Ectodermal cell (in vitro differentiated cells): Measurements from ENCODE around the gene GKAP1.

Experiments
- H3K27ac ChIP-seq: 2 replicates; pipeline ENCODE4 v1.7.0; 2013; ENCODE audit warnings: mild to moderate bottlenecking, low read depth, low read length; ENCODE audit not compliant: insufficient read depth, poor library complexity, severe bottlenecking
- H3K27me3 ChIP-seq: 2 replicates; pipeline ENCODE4 v1.7.0; 2013; ENCODE audit warnings: mild to moderate bottlenecking, low read length; ENCODE audit not compliant: insufficient read depth, control insufficient read depth, poor library complexity, severe bottlenecking
- H3K36me3 ChIP-seq: one replicate; pipeline ENCODE4 v1.7.0; 2013; ENCODE audit warnings: low read length; ENCODE audit not compliant: control insufficient read depth, insufficient read depth
- H3K4me1 ChIP-seq: one replicate; pipeline ENCODE4 v1.7.0; 2013; ENCODE audit warnings: low read length; ENCODE audit not compliant: control insufficient read depth, insufficient read depth
- H3K4me3 ChIP-seq: 2 replicates; pipeline ENCODE4 v1.7.0; 2013; ENCODE audit warnings: low read depth, low read length, control low read depth; ENCODE audit not compliant: insufficient read depth
- H3K9me3 ChIP-seq: 2 replicates; pipeline ENCODE4 v1.7.0; 2013; ENCODE audit warnings: mild to moderate bottlenecking, low read length, moderate library complexity; ENCODE audit not compliant: control insufficient read depth
- WGBS, 2 experiments: methylation state at CpG; one replicate each; pipeline ENCODE4 v1.1.7; 2013; ENCODE audit warnings: missing lambda C conversion rate in 2 of 2; 5-methylcytosine and 5-hydroxymethylcytosine counted together

Gene GKAP1

DNA sequence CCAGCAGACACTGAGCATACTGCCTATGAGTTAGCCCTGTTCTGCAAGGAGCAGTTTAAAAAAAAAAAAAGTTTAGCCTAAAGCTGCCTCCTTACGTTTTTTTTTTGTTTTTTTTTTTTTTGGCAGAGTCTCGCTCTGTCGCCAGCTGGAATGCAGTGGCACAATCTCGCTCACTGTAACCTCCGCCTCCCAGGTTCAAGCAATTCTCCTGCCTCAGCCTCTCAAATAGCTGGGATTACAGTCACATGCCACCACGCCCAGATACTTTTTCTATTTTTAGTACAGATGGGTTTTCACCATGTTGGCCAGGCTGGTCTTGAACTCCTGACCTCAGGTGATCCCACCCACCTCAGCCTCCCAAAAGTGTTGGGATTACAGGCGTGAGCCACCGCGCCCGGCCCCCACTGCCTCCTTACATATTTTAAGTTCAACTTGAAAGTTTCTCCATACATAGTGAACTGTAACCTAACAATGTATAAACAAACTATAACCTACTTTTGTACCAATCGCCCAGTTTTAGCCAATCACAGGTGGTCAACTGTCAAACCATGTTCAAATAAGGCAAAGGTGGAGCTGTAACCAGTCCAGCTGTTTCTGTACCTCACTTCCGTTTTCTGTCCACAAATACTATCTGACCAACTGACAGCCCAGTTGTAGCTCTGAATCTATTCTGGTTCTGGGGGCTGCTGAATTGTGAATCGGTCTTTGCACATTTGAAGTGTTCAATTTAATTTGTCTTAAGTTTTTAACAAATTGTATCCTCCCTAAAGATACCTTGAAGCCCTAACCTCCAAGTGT is 17.1 kb downstream of the GKAP1 start:
- Histone ChIP-seq H3K9me3 (no peaks in the 10 kb centered on the region), H3K4me1 (no peaks in the 10 kb centered on the region), H3K36me3 (peaks cover 17% of the 10 kb centered on the region), H3K4me3 (no peak overlapping the region), H3K27ac (no peak overlapping the region), H3K27me3 (no peaks in the 10 kb centered on the region)
- 91 to 93% methylated on average over 12 to 13 of the region's 13 CpGs for WGBS, 2 experiments

DNA sequence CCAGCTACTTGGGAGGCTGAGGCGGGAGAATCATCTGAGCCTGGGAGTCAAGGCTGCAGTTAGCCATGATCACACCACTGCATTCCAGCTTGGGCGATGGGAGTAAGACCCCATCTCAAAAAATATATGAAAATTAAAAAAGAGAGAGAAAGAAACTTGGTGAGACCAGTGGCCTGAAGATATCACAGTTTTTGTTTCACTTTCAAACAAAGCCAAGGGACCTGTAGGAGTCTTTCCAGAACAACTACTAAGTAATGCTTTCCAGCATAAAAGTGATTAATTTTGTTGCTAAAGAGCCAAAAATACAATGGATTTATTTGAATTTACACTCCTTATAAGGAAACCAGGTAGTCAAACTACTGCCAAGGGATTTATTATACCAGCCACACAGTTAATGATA is 23.5 kb downstream of the GKAP1 start:
- Histone ChIP-seq H3K27ac (no peak overlapping the region), H3K27me3 (no peaks in the 10 kb centered on the region), H3K36me3 (peaks cover 10% of the 10 kb centered on the region), H3K4me3 (no peak overlapping the region), H3K4me1 (no peaks in the 10 kb centered on the region), H3K9me3 (no peaks in the 10 kb centered on the region)
- WGBS, 2 experiments, result 89 to 90% methylated on average over 2 of the region's 2 CpGs

DNA sequence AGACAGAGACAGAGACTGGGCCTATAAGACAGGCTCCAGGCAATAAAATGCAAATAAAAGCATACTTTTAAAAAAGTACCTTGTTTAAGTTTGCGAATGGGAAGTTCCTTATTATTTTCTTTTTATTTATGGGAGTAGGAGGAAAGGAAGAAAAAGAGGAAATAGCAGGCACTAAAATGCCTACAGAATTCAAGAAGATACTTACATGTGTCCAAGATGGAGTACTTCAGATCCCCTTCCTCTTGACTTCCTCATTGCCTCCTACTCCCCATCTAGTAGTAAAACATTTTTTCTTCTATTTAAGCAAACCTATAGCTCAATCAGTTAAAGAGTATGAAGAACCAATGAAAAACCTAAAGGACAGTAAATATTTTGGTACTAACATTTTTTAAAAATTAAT is 24.8 kb downstream of the GKAP1 start:
- Histone ChIP-seq H3K4me1 (no peaks in the 10 kb centered on the region), H3K9me3 (no peaks in the 10 kb centered on the region), H3K27ac (no peak overlapping the region), H3K4me3 (no peak overlapping the region), H3K27me3 (no peaks in the 10 kb centered on the region), H3K36me3 (peaks cover 4% of the 10 kb centered on the region)
- 80 to 100% methylated on average over 1 of the region's 1 CpG for WGBS, 2 experiments

DNA sequence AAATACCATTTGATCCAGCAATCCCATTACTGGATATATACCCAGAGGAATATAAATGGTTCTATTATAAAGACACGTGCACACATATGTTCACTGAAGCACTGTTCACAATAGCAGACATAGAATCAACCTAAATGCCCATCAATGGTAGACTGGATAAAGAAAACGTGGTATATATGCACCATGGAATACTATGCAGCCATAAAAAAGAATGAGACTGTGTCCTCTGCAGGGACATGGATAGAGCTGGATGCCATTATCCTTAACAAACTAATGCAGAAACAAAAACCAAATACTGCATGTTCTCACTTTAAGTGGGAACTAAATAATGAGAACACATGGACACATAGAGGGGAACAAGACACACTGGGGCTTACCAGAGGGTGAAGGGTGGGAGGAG is 39.4 kb downstream of the GKAP1 start:
- WGBS, 2 experiments, result 91 to 96% methylated on average over 2 of the region's 2 CpGs
- Histone ChIP-seq H3K4me1 (no peaks in the 10 kb centered on the region), H3K4me3 (no peak overlapping the region), H3K27ac (no peak overlapping the region), H3K27me3 (no peaks in the 10 kb centered on the region), H3K9me3 (no peaks in the 10 kb centered on the region), H3K36me3 (no peaks in the 10 kb centered on the region)

DNA sequence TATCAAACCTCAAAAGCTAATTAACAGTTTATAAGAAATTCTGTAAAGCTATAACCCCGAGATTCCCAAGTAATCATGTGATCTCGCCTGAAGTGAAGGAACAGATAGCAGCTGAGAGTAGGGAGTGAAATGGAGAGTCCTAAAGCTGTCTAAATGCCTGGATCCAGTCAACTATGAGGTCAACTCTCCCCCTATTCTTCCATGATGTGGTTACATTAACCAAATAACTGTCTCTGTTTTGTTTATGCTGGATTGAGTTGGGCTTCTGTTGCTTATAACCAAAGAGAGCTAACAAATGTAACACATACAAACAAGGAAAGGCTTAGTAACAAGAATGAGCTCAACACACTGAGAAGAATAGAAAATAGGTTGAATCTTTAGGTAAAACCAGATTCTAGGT is 41.6 kb downstream of the GKAP1 start:
- no peaks in the 10 kb centered on the region for H3K9me3 ChIP-seq
- no peaks in the 10 kb centered on the region for H3K36me3 ChIP-seq
- H3K4me1 ChIP-seq, result no peaks in the 10 kb centered on the region
- H3K27ac ChIP-seq, result no peak overlapping the region
- 96 to 98% methylated on average over 2 of the region's 2 CpGs for WGBS, 2 experiments
- no peak overlapping the region for H3K4me3 ChIP-seq
- H3K27me3 ChIP-seq, result no peaks in the 10 kb centered on the region

DNA sequence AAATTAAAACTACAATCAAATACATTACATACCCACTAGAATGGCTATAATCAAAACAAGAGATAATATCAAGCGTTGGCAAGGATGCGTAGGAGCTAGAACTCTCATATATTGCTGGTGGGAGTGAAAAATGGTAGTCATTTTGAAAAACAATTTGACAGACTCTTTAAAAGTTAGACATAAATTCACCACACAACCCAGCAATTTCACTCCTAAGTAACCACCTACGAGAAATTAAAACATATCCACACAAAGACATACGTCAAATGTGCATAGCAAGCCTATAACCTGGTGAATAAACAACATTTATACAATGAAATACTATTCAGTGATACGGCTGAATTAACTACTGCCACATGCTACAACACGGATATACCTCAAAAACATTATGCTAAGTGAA is 44.7 kb downstream of the GKAP1 start:
- Histone ChIP-seq H3K4me3 (no peak overlapping the region), H3K36me3 (no peaks in the 10 kb centered on the region), H3K9me3 (no peaks in the 10 kb centered on the region), H3K27me3 (no peaks in the 10 kb centered on the region), H3K4me1 (no peaks in the 10 kb centered on the region), H3K27ac (no peak overlapping the region)
- WGBS, 2 experiments, result 91 to 93% methylated on average over 4 to 5 of the region's 6 CpGs

DNA sequence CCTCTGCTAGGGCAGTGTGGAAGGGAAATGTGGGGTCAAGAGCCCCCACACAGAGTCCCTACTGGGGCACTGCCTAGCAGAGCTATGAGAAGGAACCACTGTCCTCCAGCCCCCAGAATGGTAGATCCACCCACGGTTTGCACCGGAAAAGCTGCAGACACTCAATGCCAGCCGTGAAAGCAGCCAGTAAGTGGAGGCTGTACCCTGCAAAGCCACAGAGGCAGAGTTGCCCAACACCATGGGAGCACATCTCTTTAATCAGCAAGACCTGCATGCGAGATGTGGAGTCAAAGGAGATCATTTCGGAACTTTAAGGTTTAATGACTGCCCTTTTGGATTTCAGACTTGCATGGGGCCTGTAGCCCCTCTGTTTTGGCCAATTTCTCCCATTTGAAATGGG is 52.2 kb downstream of the GKAP1 start:
- H3K4me3 ChIP-seq, result no peak overlapping the region
- 95 to 96% methylated on average over 5 of the region's 5 CpGs for WGBS, 2 experiments

DNA sequence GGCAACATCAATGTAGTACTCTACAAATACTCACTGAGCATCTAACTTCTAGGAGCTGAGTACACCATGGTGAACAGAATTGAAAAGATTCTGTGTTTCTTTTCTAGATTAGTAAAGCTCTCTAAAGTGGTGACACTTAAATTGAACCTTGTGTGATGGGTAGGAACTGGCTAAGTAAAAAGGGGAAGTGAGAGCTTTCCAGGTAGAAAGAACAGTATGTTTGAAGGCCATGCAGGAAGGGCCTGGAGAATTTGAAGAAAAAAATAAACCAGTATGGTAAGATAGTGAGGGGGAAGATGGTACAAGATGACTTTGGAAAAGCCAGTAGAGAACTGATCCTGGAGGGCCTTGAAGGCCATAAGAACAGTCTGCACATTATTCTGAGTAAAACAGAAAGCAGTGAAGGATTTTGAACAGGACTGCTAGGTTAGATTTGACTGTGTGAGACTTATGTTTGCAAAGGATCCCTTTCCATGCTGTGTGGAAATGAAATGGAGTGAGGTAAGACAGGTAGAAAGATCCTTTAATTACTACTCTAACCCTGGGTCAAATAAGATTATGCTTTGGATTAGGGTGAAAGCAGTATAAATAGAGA is 63.1 kb downstream of the GKAP1 start:
- H3K36me3 ChIP-seq, result no peaks in the 10 kb centered on the region
- no peaks in the 10 kb centered on the region for H3K27me3 ChIP-seq
- H3K27ac ChIP-seq, result no peak overlapping the region

More for the DNA sequence above, 52.2 kb downstream of the GKAP1 start:
- no peak overlapping the region for H3K27ac ChIP-seq
- H3K9me3 ChIP-seq, result peaks cover 2% of the 10 kb centered on the region
- H3K36me3 ChIP-seq, result no peaks in the 10 kb centered on the region
- H3K4me1 ChIP-seq, result no peaks in the 10 kb centered on the region
- no peaks in the 10 kb centered on the region for H3K27me3 ChIP-seq

DNA sequence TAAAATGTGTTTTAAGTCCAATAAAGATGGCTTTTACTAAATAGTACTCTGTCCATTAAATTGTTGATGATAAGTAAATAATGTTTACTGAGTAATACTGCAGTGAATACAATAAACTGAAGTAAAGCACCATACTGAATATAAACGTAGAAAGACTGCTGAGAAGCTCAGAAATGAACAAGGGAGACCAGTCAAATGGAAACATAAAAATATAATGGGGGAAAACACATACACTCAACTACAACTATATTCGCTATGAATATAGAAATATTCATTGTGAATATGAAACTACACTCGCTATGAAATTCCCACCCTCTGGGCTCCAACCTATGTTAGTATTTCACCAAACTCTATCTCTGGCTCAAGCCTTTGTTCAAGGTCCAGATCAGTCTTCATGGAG is 67.9 kb downstream of the GKAP1 start:
- Histone ChIP-seq H3K4me3 (no peak overlapping the region), H3K36me3 (no peaks in the 10 kb centered on the region), H3K4me1 (no peaks in the 10 kb centered on the region), H3K27ac (no peak overlapping the region), H3K27me3 (no peaks in the 10 kb centered on the region), H3K9me3 (no peaks in the 10 kb centered on the region)
- WGBS, 2 experiments, result 90 to 93% methylated on average over 1 of the region's 3 CpGs

More for the DNA sequence above, 63.1 kb downstream of the GKAP1 start:
- H3K9me3 ChIP-seq, result no peaks in the 10 kb centered on the region
- H3K4me3 ChIP-seq, result no peak overlapping the region
- H3K4me1 ChIP-seq, result no peaks in the 10 kb centered on the region

DNA sequence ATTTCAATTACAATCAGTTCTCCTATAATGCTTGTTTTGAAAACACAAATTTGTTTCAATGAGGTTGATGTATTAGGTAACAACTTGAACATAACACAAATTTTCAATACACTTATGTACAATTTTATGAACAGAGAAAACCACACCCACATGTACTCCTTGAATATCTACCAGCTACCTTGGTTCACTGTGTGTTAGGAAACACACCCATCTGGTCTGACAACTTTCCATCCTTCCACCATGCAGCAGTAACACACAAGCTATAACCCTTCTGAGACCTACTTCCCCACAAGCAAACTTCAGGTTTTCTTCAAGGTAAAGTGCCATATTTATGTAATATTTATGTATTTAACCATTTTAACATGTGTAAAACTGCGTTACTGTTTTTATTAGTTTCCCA is 73.4 kb downstream of the GKAP1 start:
- Histone ChIP-seq H3K36me3 (no peaks in the 10 kb centered on the region), H3K27me3 (no peaks in the 10 kb centered on the region), H3K4me3 (no peak overlapping the region), H3K27ac (no peak overlapping the region), H3K9me3 (no peaks in the 10 kb centered on the region), H3K4me1 (no peaks in the 10 kb centered on the region)
- WGBS, 2 experiments, result 83% methylated on average over 1 of the region's 1 CpG; no CpG with 5 or more reads in 1 of the 2 experiments
